OCI-LY7 (cell line): ENCODE data around the gene TOMM20.

ENCODE experiments used
- EZH2phosphoT487 ChIP-seq: fragments of 200-600 bp; sonication (generic); IDR thresholded peaks from 2 replicates; pipeline ENCODE4 v1.6.1; 2018; ENCODE audit warnings: low read depth, borderline replicate concordance, mild to moderate bottlenecking, mixed run types, antibody characterized with exemption, low read length, moderate library complexity, mixed read lengths
- TF ChIP-seq, protein P1 (sequence below): fragments of 200-600 bp; sonication (generic); conservative IDR thresholded peaks from 2 replicates; pipeline ENCODE4 v1.5.1; 2014; ENCODE audit warnings: mild to moderate bottlenecking, antibody characterized with exemption, low read length, moderate library complexity, mixed read lengths

DNA sequence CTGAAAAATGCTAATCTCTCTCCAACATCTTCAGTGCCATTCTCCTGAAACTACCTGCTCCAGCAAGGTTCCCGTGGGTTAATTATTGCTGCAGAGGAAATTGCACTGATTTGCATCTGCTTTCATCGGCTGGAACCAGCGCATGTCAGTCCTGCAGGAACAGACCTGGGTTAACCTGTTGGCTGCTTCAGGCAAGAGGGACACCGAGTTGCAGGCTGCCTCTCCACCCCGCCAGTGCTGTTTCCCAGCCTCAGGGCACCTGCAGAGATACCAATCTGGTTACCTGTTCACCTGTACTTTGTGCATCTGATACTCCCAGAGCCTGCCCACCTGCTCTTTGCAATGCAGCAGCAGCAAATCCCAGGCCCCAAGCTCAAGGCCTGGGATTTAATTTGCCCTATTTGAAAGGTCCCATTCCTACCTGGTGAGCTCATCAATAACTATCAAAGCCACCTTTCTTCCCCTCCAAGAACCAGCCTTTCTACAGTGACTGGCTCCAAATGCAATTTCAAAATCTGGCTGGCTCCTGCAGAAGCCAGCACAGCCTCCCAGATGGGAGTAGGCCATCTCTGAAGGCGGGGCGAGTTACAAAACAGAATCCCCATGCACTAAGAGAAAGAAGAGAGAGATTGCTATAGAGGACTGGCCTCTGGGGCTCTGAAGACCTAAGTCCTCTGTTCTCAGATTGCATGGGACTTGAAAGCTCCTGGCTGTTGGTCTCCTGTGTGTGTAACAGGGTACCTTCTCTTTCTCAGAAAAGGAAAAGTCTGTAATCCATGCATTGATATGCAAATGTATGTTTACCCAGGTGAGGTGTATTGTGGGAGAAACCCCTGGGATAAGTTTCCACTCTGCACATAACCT, 67.8 kb downstream of the TOMM20 start:
- TF ChIP-seq EZH2phosphoT487: no peak
- TF ChIP-seq, protein P1, sequence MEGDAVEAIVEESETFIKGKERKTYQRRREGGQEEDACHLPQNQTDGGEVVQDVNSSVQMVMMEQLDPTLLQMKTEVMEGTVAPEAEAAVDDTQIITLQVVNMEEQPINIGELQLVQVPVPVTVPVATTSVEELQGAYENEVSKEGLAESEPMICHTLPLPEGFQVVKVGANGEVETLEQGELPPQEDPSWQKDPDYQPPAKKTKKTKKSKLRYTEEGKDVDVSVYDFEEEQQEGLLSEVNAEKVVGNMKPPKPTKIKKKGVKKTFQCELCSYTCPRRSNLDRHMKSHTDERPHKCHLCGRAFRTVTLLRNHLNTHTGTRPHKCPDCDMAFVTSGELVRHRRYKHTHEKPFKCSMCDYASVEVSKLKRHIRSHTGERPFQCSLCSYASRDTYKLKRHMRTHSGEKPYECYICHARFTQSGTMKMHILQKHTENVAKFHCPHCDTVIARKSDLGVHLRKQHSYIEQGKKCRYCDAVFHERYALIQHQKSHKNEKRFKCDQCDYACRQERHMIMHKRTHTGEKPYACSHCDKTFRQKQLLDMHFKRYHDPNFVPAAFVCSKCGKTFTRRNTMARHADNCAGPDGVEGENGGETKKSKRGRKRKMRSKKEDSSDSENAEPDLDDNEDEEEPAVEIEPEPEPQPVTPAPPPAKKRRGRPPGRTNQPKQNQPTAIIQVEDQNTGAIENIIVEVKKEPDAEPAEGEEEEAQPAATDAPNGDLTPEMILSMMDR: no peak
